ENCODE measurements around the gene DNAJC22.

Gene DNAJC22

DNA sequence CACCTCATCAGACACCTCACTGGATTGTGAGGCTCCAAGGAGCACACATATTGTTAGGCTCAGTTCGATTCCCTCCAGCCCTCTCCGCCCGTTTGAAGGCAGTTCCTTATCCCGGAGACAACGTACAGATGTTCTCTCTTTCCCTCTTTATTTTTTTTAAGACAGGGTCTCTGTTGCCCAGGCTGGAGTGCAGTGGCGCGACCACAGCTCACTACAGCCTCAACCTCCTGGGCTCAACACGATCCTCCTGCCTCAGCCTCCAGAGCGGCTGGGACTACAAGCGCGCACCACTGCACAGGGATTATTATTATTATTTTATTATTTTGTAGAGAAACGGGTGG lies 24.4 kb upstream of the DNAJC22 start:
- Histone ChIP-seq H3K27me3 (ENCODE audit: low read depth, low read length) (no peaks in the 10 kb centered on the region), H3K36me3 (ENCODE audit: control insufficient read depth in 1 of 2, insufficient read depth in 2 of 2, low read length in 2 of 2) (no peaks in the 10 kb centered on the region), H3K4me3 (ENCODE audit: low read depth in 1 of 2, low read length in 2 of 2) (peak overlapping the region; percentile 60 to 68), H3K9me3 (ENCODE audit: control insufficient read depth in 1 of 2, low read length in 2 of 2) (no peaks in the 10 kb centered on the region), H3K4me1 (ENCODE audit: control insufficient read depth in 1 of 2, insufficient read depth in 2 of 2, low read length in 2 of 2) (peaks cover 0 to 12% of the 10 kb centered on the region in 2 donors), H3K27ac (ENCODE audit: low read length) (no peak overlapping the region)

GRCh38 chr12:49322708-49323523 lies 23.8 kb upstream of the DNAJC22 start, which contains the start of gene TROAP:
TROAP (plus strand) TSS chr12:49323255; CDS start chr12:49323609, 354 bp downstream.
- Histone ChIP-seq H3K27ac (ENCODE audit: low read length) (no peak within 1 kb of the TSS), H3K36me3 (ENCODE audit: control insufficient read depth in 1 of 2, insufficient read depth in 2 of 2, low read length in 2 of 2) (no peaks in the 10 kb centered on the region), H3K9me3 (ENCODE audit: control insufficient read depth in 1 of 2, low read length in 2 of 2) (no peaks in the 10 kb centered on the region), H3K4me1 (ENCODE audit: control insufficient read depth in 1 of 2, insufficient read depth in 2 of 2, low read length in 2 of 2) (peaks cover 0 to 12% of the 10 kb centered on the region in 2 donors), H3K27me3 (ENCODE audit: low read depth, low read length) (no peaks in the 10 kb centered on the region), H3K4me3 (ENCODE audit: low read depth in 1 of 2, low read length in 2 of 2) (peak within 1 kb of the TSS; percentile 60 to 68)

GRCh38 chr12:49323524-49324097 lies 23.1 kb upstream of the DNAJC22 start:
- H3K27ac ChIP-seq (ENCODE audit: low read length) = no peak overlapping the region
- H3K4me3 ChIP-seq (ENCODE audit: low read depth in 1 of 2, low read length in 2 of 2) = peak overlapping the region; percentile 60 to 68

GRCh38 chr12:49325606-49326005 lies 21.1 kb upstream of the DNAJC22 start:
- no peak overlapping the region for H3K27ac ChIP-seq (ENCODE audit: low read length)
- H3K4me1 ChIP-seq (ENCODE audit: control insufficient read depth in 1 of 2, insufficient read depth in 2 of 2, low read length in 2 of 2) = peaks cover 0 to 12% of the 10 kb centered on the region in 2 donors
- H3K4me3 ChIP-seq (ENCODE audit: low read depth in 1 of 2, low read length in 2 of 2) = no peak overlapping the region
- H3K9me3 ChIP-seq (ENCODE audit: control insufficient read depth in 1 of 2, low read length in 2 of 2) = no peaks in the 10 kb centered on the region
- no peaks in the 10 kb centered on the region for H3K36me3 ChIP-seq (ENCODE audit: control insufficient read depth in 1 of 2, insufficient read depth in 2 of 2, low read length in 2 of 2)
- H3K27me3 ChIP-seq (ENCODE audit: low read depth, low read length) = no peaks in the 10 kb centered on the region

More at GRCh38 chr12:49323524-49324097, 23.1 kb upstream of the DNAJC22 start:
- no peaks in the 10 kb centered on the region for H3K27me3 ChIP-seq (ENCODE audit: low read depth, low read length)
- no peaks in the 10 kb centered on the region for H3K36me3 ChIP-seq (ENCODE audit: control insufficient read depth in 1 of 2, insufficient read depth in 2 of 2, low read length in 2 of 2)
- H3K9me3 ChIP-seq (ENCODE audit: control insufficient read depth in 1 of 2, low read length in 2 of 2) = no peaks in the 10 kb centered on the region
- peaks cover 0 to 12% of the 10 kb centered on the region in 2 donors for H3K4me1 ChIP-seq (ENCODE audit: control insufficient read depth in 1 of 2, insufficient read depth in 2 of 2, low read length in 2 of 2)

DNA sequence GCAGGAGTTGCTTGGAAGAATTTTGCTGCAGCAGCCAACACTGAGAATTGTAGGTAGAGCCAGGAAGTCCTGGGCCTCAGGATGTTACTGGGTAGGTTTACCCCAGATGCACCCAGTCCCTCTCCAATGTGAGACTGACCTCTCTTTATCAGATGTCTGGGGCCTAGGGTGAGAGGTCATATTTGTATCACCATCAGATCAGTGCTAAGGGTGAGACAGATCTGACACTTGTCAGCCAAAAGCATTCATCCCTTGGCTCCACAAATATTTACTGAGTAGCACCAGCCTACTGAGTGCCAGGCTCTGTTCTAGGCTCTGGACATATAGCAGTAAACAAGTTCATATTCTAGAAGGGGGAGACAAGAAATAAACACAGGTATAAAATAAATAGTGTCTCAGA lies 19.3 kb upstream of the DNAJC22 start:
- Histone ChIP-seq H3K36me3 (ENCODE audit: control insufficient read depth in 1 of 2, insufficient read depth in 2 of 2, low read length in 2 of 2) (no peaks in the 10 kb centered on the region), H3K4me1 (ENCODE audit: control insufficient read depth in 1 of 2, insufficient read depth in 2 of 2, low read length in 2 of 2) (peaks cover 0 to 9% of the 10 kb centered on the region in 2 donors), H3K27me3 (ENCODE audit: low read depth, low read length) (peaks cover 3% of the 10 kb centered on the region), H3K27ac (ENCODE audit: low read length) (no peak overlapping the region), H3K4me3 (ENCODE audit: low read depth in 1 of 2, low read length in 2 of 2) (no peak overlapping the region), H3K9me3 (ENCODE audit: control insufficient read depth in 1 of 2, low read length in 2 of 2) (no peaks in the 10 kb centered on the region)

DNA sequence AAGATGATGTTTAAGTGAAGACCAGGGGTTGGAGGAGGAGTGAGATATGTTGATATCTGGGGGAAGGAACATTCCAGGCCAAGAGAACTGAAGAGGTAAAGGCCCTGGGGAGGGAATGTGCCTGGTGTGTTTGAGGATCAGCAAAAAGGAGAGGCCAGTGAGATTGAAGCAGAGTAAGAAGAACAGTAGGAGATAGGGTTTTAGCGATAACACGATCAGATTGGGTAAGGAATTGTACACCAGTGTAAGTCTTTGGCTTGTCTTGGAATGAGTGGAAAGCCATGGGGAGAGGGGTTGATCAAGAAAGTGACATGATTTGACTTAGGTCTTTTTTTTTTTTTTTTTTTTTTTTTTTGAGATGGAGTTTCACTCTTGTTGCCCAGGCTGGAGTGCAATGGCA lies 18.8 kb upstream of the DNAJC22 start:
- H3K27me3 ChIP-seq (ENCODE audit: low read depth, low read length) = peaks cover 3% of the 10 kb centered on the region
- no peak overlapping the region for H3K4me3 ChIP-seq (ENCODE audit: low read depth in 1 of 2, low read length in 2 of 2)
- no peak overlapping the region for H3K27ac ChIP-seq (ENCODE audit: low read length)
- H3K36me3 ChIP-seq (ENCODE audit: control insufficient read depth in 1 of 2, insufficient read depth in 2 of 2, low read length in 2 of 2) = no peaks in the 10 kb centered on the region
- H3K4me1 ChIP-seq (ENCODE audit: control insufficient read depth in 1 of 2, insufficient read depth in 2 of 2, low read length in 2 of 2) = peaks cover 0 to 9% of the 10 kb centered on the region in 2 donors
- no peaks in the 10 kb centered on the region for H3K9me3 ChIP-seq (ENCODE audit: control insufficient read depth in 1 of 2, low read length in 2 of 2)

DNA sequence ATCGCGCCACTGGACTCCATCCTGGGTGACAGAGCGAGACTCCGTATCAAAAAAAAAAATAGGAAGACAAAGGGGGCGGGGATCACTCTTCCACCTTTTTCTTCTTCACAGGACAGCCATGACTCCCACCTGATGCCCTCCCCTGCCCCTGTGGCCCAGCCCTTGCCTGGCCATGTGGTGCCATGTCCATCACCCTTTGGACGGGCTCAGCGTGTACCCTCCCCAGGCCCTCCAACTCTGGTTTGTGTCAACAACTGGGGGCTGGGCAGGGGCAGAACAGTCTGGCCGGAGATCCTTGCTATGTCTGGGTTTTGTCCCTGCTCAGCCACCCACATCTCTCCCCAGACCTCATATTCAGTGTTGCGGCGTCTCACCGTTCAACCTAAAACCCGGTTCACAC lies 17.9 kb upstream of the DNAJC22 start:
- H3K36me3 ChIP-seq (ENCODE audit: control insufficient read depth in 1 of 2, insufficient read depth in 2 of 2, low read length in 2 of 2) = no peaks in the 10 kb centered on the region
- H3K9me3 ChIP-seq (ENCODE audit: control insufficient read depth in 1 of 2, low read length in 2 of 2) = no peaks in the 10 kb centered on the region
- peaks cover 9% of the 10 kb centered on the region for H3K27me3 ChIP-seq (ENCODE audit: low read depth, low read length)
- no peak overlapping the region for H3K27ac ChIP-seq (ENCODE audit: low read length)
- no peak overlapping the region for H3K4me3 ChIP-seq (ENCODE audit: low read depth in 1 of 2, low read length in 2 of 2)
- H3K4me1 ChIP-seq (ENCODE audit: control insufficient read depth in 1 of 2, insufficient read depth in 2 of 2, low read length in 2 of 2) = peaks cover 0 to 8% of the 10 kb centered on the region in 2 donors

GRCh38 chr12:49330032-49330619 lies 16.6 kb upstream of the DNAJC22 start:
- H3K36me3 ChIP-seq (ENCODE audit: control insufficient read depth in 1 of 2, insufficient read depth in 2 of 2, low read length in 2 of 2) = no peaks in the 10 kb centered on the region
- H3K27ac ChIP-seq (ENCODE audit: low read length) = no peak overlapping the region
- no peaks in the 10 kb centered on the region for H3K9me3 ChIP-seq (ENCODE audit: control insufficient read depth in 1 of 2, low read length in 2 of 2)
- peaks cover 0 to 8% of the 10 kb centered on the region in 2 donors for H3K4me1 ChIP-seq (ENCODE audit: control insufficient read depth in 1 of 2, insufficient read depth in 2 of 2, low read length in 2 of 2)
- no peak overlapping the region for H3K4me3 ChIP-seq (ENCODE audit: low read depth in 1 of 2, low read length in 2 of 2)
- H3K27me3 ChIP-seq (ENCODE audit: low read depth, low read length) = peaks cover 19% of the 10 kb centered on the region

- Histone ChIP-seq H3K4me1 (ENCODE audit: control insufficient read depth in 1 of 2, insufficient read depth in 2 of 2, low read length in 2 of 2) (peaks cover 0 to 8% of the 10 kb centered on the region in 2 donors), H3K27me3 (ENCODE audit: low read depth, low read length) (peaks cover 26% of the 10 kb centered on the region), H3K9me3 (ENCODE audit: control insufficient read depth in 1 of 2, low read length in 2 of 2) (no peaks in the 10 kb centered on the region), H3K27ac (ENCODE audit: low read length) (no peak overlapping the region), H3K4me3 (ENCODE audit: low read depth in 1 of 2, low read length in 2 of 2) (no peak overlapping the region), H3K36me3 (ENCODE audit: control insufficient read depth in 1 of 2, insufficient read depth in 2 of 2, low read length in 2 of 2) (no peaks in the 10 kb centered on the region)
Measured at GRCh38 chr12:49330631-49331379, 15.9 kb upstream of the DNAJC22 start.

DNA sequence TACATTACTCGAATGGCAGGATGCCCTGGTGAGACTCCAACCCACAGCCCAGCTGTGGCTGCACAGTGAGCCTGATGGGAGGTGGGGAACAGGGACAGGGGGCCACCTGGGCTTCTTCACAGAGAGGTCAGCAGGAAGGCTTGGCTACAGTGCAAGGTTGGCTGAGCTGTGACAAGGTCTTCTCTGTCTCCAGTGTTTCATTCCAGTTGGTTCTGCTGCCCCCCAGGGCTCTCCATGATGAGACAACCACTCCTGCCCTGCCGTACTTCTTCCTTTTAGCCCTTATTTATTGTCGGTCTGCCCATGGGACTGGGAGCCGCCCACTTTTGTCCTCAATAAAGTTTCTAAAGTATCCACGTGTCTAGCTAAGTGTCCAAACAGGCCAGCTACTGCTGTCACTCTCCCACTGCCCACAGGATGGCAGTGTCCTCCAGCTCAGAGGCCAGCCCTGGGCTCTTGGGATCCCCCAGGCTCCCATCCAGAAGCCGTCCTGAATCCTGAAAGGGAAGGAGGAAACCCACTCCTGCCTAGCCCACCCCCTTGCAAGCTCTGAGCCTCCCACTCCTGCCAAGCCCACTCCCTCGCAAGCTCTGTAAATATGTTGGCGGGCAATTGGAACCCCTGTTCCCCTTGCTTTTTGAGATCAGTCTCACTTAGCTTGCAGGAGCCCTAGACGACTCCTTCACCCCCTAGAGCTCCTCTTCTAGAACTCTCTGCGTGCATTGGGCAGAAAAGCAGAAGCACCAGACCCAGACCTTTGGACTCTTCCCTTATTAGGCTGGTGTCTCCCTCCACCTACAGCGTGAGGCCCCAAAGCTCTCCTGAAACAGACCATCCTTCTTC lies 15.1 kb upstream of the DNAJC22 start:
- Histone ChIP-seq H3K4me3 (ENCODE audit: low read depth in 1 of 2, low read length in 2 of 2) (no peak overlapping the region), H3K36me3 (ENCODE audit: control insufficient read depth in 1 of 2, insufficient read depth in 2 of 2, low read length in 2 of 2) (no peaks in the 10 kb centered on the region), H3K4me1 (ENCODE audit: control insufficient read depth in 1 of 2, insufficient read depth in 2 of 2, low read length in 2 of 2) (peaks cover 0 to 14% of the 10 kb centered on the region in 2 donors), H3K27me3 (ENCODE audit: low read depth, low read length) (peaks cover 33% of the 10 kb centered on the region), H3K27ac (ENCODE audit: low read length) (no peak overlapping the region), H3K9me3 (ENCODE audit: control insufficient read depth in 1 of 2, low read length in 2 of 2) (no peaks in the 10 kb centered on the region)

Measured in muscle layer of duodenum (tissue), 2 donors.